ENCODE data around the gene TIMM22.

Gene TIMM22

DNA sequence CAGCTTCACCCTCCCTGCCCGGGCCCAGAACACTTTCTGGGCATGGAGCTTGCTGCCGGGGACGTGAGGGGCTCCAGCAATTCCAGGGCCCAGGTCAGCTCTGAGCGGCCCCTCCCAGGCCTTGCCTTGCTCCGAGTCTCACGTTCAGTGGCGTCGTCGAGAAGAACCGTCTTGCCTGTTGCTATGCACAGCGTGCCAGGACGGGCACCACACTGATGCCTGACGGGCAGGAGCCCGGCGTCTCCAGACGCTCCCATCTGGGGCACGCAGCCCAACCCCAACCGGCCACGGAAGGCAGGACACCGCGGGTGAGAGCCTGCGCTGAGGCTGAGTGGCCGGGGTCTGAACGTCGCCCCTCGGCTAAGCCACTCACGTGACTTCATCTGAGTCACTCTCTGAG lies 27.1 kb downstream of the TIMM22 start:
- TF ChIP-seq, protein P1, sequence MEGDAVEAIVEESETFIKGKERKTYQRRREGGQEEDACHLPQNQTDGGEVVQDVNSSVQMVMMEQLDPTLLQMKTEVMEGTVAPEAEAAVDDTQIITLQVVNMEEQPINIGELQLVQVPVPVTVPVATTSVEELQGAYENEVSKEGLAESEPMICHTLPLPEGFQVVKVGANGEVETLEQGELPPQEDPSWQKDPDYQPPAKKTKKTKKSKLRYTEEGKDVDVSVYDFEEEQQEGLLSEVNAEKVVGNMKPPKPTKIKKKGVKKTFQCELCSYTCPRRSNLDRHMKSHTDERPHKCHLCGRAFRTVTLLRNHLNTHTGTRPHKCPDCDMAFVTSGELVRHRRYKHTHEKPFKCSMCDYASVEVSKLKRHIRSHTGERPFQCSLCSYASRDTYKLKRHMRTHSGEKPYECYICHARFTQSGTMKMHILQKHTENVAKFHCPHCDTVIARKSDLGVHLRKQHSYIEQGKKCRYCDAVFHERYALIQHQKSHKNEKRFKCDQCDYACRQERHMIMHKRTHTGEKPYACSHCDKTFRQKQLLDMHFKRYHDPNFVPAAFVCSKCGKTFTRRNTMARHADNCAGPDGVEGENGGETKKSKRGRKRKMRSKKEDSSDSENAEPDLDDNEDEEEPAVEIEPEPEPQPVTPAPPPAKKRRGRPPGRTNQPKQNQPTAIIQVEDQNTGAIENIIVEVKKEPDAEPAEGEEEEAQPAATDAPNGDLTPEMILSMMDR (IDR thresholded peaks at IDR 0.05): no peak

- TF ChIP-seq, protein P1 (IDR thresholded peaks at IDR 0.05): no peak
Measured at GRCh38 chr17:1025733-1026598, 29.0 kb downstream of the TIMM22 start.

- TF ChIP-seq, protein P1 (IDR thresholded peaks at IDR 0.05): no peak
Measured at GRCh38 chr17:1026599-1026975, 29.7 kb downstream of the TIMM22 start.

- TF ChIP-seq, protein P1 (IDR thresholded peaks at IDR 0.05): no peak
Measured at GRCh38 chr17:1027044-1027443, 30.1 kb downstream of the TIMM22 start.

- TF ChIP-seq, protein P1 (IDR thresholded peaks at IDR 0.05): no peak
Measured at GRCh38 chr17:1029196-1029921, 32.4 kb downstream of the TIMM22 start.

DNA sequence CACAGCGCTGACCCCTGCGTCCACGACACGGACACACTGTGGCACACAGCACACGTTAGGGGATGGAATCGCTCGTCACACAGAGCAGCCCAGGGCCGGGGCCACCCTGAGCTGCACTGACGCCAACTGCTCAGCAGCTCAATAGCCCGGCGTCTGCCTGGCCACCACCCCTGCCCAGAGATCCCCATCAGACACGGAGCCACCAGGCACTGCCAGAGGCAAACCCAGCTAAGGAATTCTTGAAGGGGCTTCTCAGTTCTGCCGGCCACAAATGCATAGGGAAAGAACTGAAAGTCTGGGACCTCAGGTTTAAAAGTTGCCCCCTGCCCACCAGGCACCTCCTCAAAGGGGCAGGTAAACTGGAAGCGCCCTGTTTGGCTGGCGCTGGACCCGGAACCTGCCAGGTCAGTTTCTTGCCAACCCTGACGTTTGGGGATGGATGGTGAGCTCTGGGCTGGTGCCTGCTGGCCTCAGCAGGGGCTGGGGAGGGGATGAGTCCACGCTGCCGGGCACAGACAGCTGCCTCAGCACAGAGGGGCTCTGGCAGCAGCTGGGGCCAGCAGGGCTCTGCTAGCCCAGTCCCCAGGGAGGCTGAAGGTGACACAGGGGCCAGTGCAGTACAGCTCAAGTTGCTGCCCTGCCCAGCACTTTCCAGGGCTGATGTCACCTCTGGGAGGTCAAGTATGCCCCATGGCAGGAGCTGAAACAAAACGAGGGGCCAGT lies 33.2 kb downstream of the TIMM22 start:
- TF ChIP-seq, protein P1 (IDR thresholded peaks at IDR 0.05): no peak

DNA sequence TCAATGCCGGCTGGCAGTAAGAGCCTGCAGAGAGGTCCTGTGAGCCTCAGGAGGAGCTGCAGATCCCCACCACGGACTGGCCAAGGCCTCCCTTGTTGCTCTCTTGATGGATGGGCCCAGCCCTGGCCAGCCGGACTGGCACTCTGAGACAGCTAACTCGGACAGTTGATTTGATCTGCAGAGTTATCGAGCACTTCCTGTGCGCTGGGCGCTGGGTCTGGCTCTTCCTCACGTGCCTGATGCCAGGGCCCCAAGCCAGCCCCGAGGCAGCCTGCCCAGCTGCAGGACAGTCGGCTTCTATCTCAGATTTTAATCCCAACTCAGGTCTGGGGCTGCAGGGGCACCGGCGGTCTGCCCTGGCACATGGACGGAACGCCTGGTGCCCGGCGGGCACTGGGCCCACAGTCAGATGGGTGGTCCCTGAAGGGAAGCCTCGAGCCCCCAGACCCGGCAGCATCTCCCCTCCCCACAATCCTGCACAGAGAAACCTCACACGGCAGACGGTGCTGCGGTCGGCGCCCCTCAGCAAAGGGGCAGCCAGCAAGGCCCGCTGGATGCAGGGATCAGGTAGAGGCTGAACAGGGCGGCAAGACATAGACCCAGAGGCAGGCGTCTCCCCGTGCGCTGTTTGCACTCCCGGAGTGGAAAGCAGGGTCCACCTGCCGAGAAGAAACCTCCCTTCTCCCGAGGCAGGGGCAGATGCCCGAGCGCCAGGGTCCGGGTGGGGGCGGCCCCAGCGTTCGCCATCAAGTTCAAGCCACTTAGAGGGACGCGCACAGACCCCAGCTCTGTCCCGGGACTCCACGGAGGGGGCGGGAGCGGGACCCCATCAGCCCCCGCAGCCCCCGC lies 34.0 kb downstream of the TIMM22 start:
- TF ChIP-seq, protein P1 (IDR thresholded peaks at IDR 0.05): no peak
